Tibial artery (tissue), 4 donors: Measurements from ENCODE around the gene GATA1.

ENCODE experiments used
- DNase-seq, 2 donors: peaks; one replicate each; pipeline ENCODE4 v3.0.0-alpha.2; 2019
- H3K27ac ChIP-seq, 2 donors: fragments of 200-600 bp; sonication (generic) in 1 of 2; 1 replicate in 1 of 2; 2 replicates in 1 of 2; pipeline ENCODE4 v1.5.1; 2018 to 2019; ENCODE audit warnings: mild to moderate bottlenecking in 1 of 2
- H3K27me3 ChIP-seq, 2 donors: fragments of 200-600 bp; sonication (generic) in 1 of 2; one replicate each; pipeline versions ENCODE4 v1.5.1 to v1.6.0; 2016 to 2019
- H3K36me3 ChIP-seq, 3 donors: fragments of 200-600 bp; sonication (generic) in 2 of 3; one replicate each; pipeline ENCODE4 v1.5.1; 2016 to 2019; ENCODE audit warnings: mild to moderate bottlenecking in 2 of 3
- H3K4me1 ChIP-seq, 4 donors: fragments of 200-600 bp; sonication (generic) in 2 of 4; 1 replicate in 3 of 4; 2 replicates in 1 of 4; pipeline ENCODE4 v1.5.1; 2016 to 2019
- H3K4me3 ChIP-seq, 2 donors: fragments of 200-600 bp; sonication (generic) in 1 of 2; 1 replicate in 1 of 2; 2 replicates in 1 of 2; pipeline ENCODE4 v1.5.1; 2018 to 2019; ENCODE audit warnings: mild to moderate bottlenecking in 2 of 2
- H3K9me3 ChIP-seq, 3 donors: fragments of 200-600 bp; sonication (generic) in 1 of 3; one replicate each; pipeline ENCODE4 v1.5.1; 2016 to 2019
- CTCF ChIP-seq, 2 experiments: fragments of 200-600 bp in 1 of 2; fragments of 450-650 bp in 1 of 2; IDR thresholded peaks; one replicate each; pipeline ENCODE4 v1.5.1; 2017 to 2019; ENCODE audit warnings: antibody characterized with exemption in 2 of 2, mild to moderate bottlenecking in 1 of 2, moderate library complexity in 1 of 2
- intact Hi-C: fragments of 100-400 bp; cut with DNase I; formaldehyde crosslinking; loops from one replicate; pipeline ENCODE4 v1.15.0; 2023; ENCODE audit warnings: low total_unique reads

GATA1 gene

GRCh38 chrX:48790477-48790876 is 4.1 kb downstream of the GATA1 start:
- no peaks in the 10 kb centered on the region for H3K4me1 ChIP-seq
- H3K36me3 ChIP-seq, result no peaks in the 10 kb centered on the region
- H3K27me3 ChIP-seq, result peaks cover 0 to 2% of the 10 kb centered on the region in 2 donors
- TF ChIP-seq CTCF (IDR thresholded peaks at IDR 0.05), result no peak
- DNase-seq, result no peak
- no peak overlapping the region for H3K27ac ChIP-seq
- H3K4me3 ChIP-seq, result no peak overlapping the region
- intact Hi-C loops, result no loop called here
- no peaks in the 10 kb centered on the region for H3K9me3 ChIP-seq

GRCh38 chrX:48791063-48791820 is 4.9 kb downstream of the GATA1 start:
- no peak overlapping the region for H3K4me3 ChIP-seq
- no peaks in the 10 kb centered on the region for H3K9me3 ChIP-seq
- intact Hi-C loops, result no loop called here
- H3K27me3 ChIP-seq, result peaks cover 0 to 2% of the 10 kb centered on the region in 2 donors
- H3K27ac ChIP-seq, result no peak overlapping the region
- no peak for TF ChIP-seq CTCF (IDR thresholded peaks at IDR 0.05)
- no peaks in the 10 kb centered on the region for H3K4me1 ChIP-seq
- H3K36me3 ChIP-seq, result no peaks in the 10 kb centered on the region
- DNase-seq, result no peak

GRCh38 chrX:48792219-48792618 is 5.8 kb downstream of the GATA1 start:
- H3K27me3 ChIP-seq, result no peaks in the 10 kb centered on the region
- DNase-seq, result no peak
- no peaks in the 10 kb centered on the region for H3K4me1 ChIP-seq
- H3K36me3 ChIP-seq, result no peaks in the 10 kb centered on the region
- H3K27ac ChIP-seq, result no peak overlapping the region
- no peak for TF ChIP-seq CTCF (IDR thresholded peaks at IDR 0.05)
- intact Hi-C loops, result no loop called here
- no peaks in the 10 kb centered on the region for H3K9me3 ChIP-seq
- H3K4me3 ChIP-seq, result no peak overlapping the region

- Histone ChIP-seq H3K9me3 (no peaks in the 10 kb centered on the region), H3K27me3 (no peaks in the 10 kb centered on the region), H3K27ac (no peak overlapping the region), H3K4me3 (no peak overlapping the region), H3K4me1 (no peaks in the 10 kb centered on the region), H3K36me3 (no peaks in the 10 kb centered on the region)
- intact Hi-C loops, result no loop called here
- DNase-seq, result no peak
- TF ChIP-seq CTCF (IDR thresholded peaks at IDR 0.05), result no peak
Measured at GRCh38 chrX:48793935-48794334, 7.5 kb downstream of the GATA1 start.

GRCh38 chrX:48794340-48794910 is 8.0 kb downstream of the GATA1 start:
- H3K27me3 ChIP-seq, result no peaks in the 10 kb centered on the region
- DNase-seq, result no peak
- no peaks in the 10 kb centered on the region for H3K36me3 ChIP-seq
- no peaks in the 10 kb centered on the region for H3K4me1 ChIP-seq
- no peak overlapping the region for H3K4me3 ChIP-seq
- intact Hi-C loops, result no loop called here
- no peak overlapping the region for H3K27ac ChIP-seq
- no peaks in the 10 kb centered on the region for H3K9me3 ChIP-seq
- no peak for TF ChIP-seq CTCF (IDR thresholded peaks at IDR 0.05)
